Measurements from ENCODE around the gene IL20RB.

The IL20RB gene

DNA sequence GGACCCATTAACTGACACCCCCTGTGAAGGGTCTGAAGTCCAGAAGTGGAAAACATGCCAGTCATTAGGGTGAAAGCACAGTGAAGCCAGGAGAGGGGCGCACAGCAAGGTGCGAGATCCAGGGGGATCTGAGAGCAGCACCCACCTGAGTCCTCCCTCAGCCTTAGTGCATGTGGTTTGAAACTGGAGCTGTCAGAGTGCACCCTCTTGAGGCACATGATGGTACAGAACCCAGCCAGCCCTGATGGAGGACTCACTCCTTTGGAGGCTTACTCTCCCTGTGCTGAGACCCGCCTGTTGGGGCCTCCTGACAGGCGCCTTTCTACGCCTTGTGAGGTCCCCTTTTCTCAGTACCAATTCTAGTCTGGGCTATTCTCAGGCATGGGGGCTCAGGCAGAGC is 77.8 kb downstream of the IL20RB start:
- DNase-seq (ENCODE audit: low read depth, low spot score) = no peak

DNA sequence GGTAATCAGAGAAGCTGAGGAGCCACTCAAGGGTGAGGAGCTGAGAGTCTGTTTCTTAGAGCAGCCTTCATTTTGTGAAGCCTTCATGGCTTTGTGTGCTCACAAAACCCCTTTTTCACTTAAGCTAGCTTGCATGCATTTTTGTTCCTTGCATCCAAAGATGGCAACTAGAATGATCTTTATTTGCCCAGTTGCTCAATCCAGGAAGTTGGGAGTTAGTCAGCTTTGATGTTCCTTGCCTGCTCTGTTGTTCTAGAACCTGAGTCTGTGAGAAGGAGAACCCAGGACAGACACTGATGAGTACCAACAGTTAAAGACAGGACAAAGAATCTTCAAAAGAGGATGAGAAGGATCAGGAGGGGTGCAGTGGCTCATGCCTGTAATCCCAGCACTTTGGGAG is 81.8 kb downstream of the IL20RB start:
- no peak for DNase-seq (ENCODE audit: low read depth, low spot score)

DNA sequence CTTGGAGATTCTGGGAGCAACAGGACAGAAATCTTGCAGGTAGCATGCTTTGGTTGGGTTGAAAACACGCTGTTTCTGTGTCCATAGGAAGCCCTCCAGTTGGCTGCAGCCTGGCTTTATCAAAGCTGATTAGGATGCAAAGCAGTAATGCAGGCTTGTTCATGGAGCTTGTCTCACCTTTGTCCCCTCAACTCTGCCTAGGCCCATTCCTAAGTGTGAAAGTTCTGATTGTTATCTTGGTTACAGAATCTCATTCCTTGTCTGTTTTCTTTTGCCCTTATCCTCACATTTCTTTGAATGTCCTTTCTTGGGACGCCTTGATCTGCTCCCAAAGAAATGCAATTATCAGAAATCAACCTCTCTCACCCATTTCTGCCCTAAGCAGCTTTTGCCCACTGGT is 83.5 kb downstream of the IL20RB start:
- no peak for DNase-seq (ENCODE audit: low read depth, low spot score)

DNA sequence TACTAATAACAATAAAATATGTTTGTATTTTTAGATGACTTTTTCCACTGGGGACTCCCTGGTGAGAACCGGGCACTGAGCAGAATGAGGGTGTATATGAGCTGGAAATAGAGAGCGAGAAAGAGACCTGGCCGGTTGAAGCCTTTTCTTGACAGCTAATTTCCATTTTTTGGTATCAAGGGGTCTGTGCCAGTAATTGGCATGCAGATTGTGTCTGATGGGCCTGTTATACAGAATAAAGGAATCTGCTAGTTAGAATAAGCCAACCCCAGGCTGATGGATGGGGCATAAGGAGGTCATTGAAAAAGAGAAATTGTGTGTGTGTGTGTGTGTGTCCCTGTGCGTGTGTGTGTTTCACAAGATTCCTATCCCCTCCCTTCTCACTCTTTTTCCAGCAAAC is 83.9 kb downstream of the IL20RB start:
- no peak for DNase-seq (ENCODE audit: low read depth, low spot score)

DNA sequence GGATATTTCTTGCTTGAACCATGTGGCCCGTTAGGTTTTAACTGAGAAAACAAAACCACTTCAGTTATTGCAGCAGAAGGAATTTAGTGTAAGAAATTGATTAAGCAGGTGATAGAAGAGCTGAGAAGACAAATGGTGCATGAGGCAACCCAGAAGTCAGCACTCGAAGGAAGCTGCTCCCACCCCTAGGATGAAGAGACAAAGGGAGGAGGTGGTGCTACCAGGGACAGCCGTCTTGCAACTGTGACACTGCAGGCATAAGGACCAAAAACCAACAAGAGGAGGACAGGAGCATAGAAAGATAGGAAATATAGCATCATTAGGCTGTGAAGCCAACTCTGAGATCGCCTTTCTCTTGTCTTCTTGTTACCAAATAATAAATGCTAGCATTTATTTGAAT is 89.0 kb downstream of the IL20RB start:
- no peak for DNase-seq (ENCODE audit: low read depth, low spot score)

DNA sequence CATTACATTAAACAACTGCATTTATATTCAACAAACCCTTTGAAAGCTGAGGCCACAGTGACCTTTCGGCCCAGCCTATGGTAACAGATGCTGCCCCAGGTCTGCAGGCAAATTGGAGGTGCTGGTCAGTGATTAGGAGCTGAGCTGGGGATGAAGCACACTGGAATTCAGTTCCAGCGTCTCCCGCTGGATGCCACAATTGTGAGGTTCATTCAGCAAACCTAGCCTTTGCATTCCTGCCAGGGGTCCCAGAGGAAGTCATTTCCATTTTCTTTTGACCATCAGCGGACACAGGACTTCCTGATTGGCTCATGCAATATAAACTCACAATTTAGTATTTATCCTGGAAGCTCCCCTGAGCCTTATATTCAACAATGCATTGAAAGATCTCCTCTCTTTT is 89.5 kb downstream of the IL20RB start:
- no peak for DNase-seq (ENCODE audit: low read depth, low spot score)

DNA sequence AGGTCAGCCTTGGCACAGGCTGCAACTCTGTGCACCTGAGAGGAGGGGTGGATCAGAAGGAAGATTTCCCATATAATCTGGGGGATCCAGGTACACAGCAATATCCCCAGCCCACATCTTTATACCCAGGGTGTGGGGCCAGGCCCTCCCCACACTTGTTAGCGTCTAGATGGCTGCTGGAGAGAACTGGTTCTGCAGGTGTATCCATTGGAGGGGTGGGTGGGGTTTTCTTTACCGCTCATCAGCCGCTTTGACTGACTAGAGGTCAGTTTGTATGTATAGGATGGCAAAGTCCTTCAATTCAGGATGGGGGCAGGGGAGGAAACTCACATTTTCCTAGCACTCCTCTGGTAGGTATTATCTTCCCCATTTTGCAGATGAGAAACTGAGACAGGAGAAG is 92.5 kb downstream of the IL20RB start:
- DNase-seq (ENCODE audit: low read depth, low spot score) = no peak

DNA sequence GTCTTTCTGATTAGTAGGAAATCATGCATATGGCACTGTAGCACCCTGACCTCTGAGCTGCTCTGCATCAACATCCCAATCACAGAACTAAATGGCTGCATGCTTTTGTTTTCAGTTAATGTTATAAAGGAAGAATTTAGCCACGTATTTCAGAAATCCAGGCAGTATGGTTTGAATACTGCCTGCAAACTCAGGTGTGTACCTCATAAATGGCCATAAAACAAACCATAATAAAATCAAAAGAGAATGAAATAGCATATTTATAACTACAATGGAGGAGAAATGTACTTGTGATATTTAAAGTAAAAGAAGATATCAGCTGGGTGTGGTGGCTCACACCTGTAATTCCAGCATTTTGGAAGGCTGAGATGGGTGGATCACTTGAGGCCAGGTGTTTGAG is 94.5 kb downstream of the IL20RB start:
- no peak for DNase-seq (ENCODE audit: low read depth, low spot score)
